AG04449 (cell line): Measurements from ENCODE around the gene MYO7A.

ENCODE experiments used
- CTCF ChIA-PET: fragments of 350-600 bp; formaldehyde crosslinking; extraction: SDS; loops from one replicate; lab custom pipeline; 2021; ENCODE audit warnings: antibody characterized with exemption; lab: Yijun Ruan, JAX
- POLR2A ChIA-PET: fragments of 400-600, 350-600 bp; formaldehyde crosslinking; extraction: SDS; loops from one replicate; lab custom pipeline; 2020; ENCODE audit warnings: antibody characterized with exemption, inconsistent platforms; lab: Yijun Ruan, JAX
- DNase-seq: peaks from one replicate; pipeline ENCODE4 v3.0.0-alpha.2; 2010; ENCODE audit warnings: low read depth, low spot score
- H3K4me3 ChIP-seq: 2 replicates; pipeline ENCODE4 v1.5.1; 2011; ENCODE audit warnings: low read depth, mild to moderate bottlenecking, control low read depth, low read length
- CTCF ChIP-seq: IDR thresholded peaks from one replicate; pipeline ENCODE4 v1.5.1; 2011; ENCODE audit warnings: mild to moderate bottlenecking, moderate library complexity, low read length, control low read depth, inconsistent platforms; ENCODE audit not compliant: insufficient read depth; ENCODE audit errors: missing control alignments

The MYO7A gene

GRCh38 chr11:77187776-77188632 lies 60.0 kb downstream of the MYO7A start:
- POLR2A ChIA-PET = no interaction called here
- CTCF ChIA-PET = interaction anchor here (0.6 to 8.2 kb wide), 46 partner anchors 8 to 431 kb away, joined by 3 to 194 read pairs (median 4); partner anchors contain the start of gene MYO7A
- no peak overlapping the region for H3K4me3 ChIP-seq
- peak; percentile 21 for DNase-seq
- peak; percentile 86 for TF ChIP-seq CTCF

GRCh38 chr11:77188633-77189491 lies 60.8 kb downstream of the MYO7A start:
- POLR2A ChIA-PET = no interaction called here
- no peak overlapping the region for H3K4me3 ChIP-seq
- DNase-seq = no peak
- CTCF ChIA-PET = interaction anchor here (0.6 to 8.2 kb wide), 38 partner anchors 9 to 430 kb away, joined by 3 to 194 read pairs (median 5); partner anchors contain the start of gene MYO7A
- TF ChIP-seq CTCF = no peak

GRCh38 chr11:77189588-77190210 lies 61.7 kb downstream of the MYO7A start:
- CTCF ChIA-PET = interaction anchor here (0.8 to 8.2 kb wide), 13 partner anchors 10 to 430 kb away, joined by 3 to 194 read pairs (median 7); partner anchors contain the start of gene MYO7A
- H3K4me3 ChIP-seq = no peak overlapping the region
- POLR2A ChIA-PET = no interaction called here
- TF ChIP-seq CTCF = no peak
- DNase-seq = no peak

GRCh38 chr11:77190331-77191075 lies 62.5 kb downstream of the MYO7A start:
- no peak for DNase-seq
- no peak for TF ChIP-seq CTCF
- no peak overlapping the region for H3K4me3 ChIP-seq
- ChIA-PET CTCF (interaction anchor here (0.9 to 8.2 kb wide), 8 partner anchors 11 to 429 kb away, joined by 3 to 194 read pairs (median 18); partner anchors contain the start of gene MYO7A), POLR2A (no interaction called here)

GRCh38 chr11:77191429-77191822 lies 63.4 kb downstream of the MYO7A start:
- POLR2A ChIA-PET = no interaction called here
- CTCF ChIA-PET = interaction anchor here (0.6 to 8.2 kb wide), 3 partner anchors 20 to 427 kb away, joined by 3 to 194 read pairs (median 3); partner anchors contain the start of gene MYO7A
- H3K4me3 ChIP-seq = no peak overlapping the region
- TF ChIP-seq CTCF = no peak
- DNase-seq = no peak
